Raji (cell line): ENCODE measurements around the gene DIPK1C.

Experiments
- POLR2A ChIP-seq: IDR thresholded peaks from 2 replicates; pipeline ENCODE4 v1.6.1; 2011; ENCODE audit warnings: low read depth, low read length, control low read depth; ENCODE audit not compliant: insufficient read depth

DIPK1C gene

GRCh38 chr18:74463983-74464382, 6.9 kb upstream of the DIPK1C start:
- TF ChIP-seq POLR2A, result no peak

DNA sequence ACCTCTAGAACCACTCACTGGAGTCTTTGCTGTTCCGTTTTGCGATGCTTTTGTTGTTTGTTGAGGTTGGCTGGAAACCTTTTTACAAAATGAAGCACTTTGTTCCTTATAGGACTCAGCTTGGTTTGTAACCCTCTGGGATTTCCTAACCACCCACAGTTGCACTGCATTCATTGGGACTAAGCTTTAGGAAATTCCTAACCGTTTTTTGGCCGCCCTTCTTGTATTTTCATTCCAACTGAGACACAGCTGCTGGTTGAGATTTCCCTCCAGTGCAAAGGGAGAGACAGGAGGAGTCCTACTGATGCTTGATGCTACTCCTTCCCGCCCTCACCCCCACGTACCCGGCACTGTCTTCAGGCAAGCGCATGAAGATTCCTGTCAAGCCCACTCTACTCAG, 6.1 kb upstream of the DIPK1C start:
- no peak for TF ChIP-seq POLR2A

DNA sequence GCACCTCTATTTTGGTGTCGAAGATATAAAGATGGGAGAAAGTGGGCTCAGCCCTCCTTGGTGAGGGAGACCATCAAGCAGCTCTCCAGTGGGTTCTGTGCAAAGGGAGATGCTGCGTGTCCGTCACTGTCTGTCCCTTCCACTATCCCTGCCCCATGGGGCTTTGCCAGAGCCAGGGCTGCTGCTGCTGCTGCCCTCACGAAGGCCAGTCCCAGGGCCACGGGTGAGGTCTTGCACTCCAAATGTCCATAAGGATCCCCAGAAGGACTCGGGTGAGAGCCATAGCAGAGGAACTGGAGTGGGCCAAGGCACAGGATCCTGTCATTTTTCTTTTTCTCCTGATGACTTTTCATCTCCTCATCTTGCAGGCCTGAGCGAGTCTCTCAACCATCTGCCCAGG, 3.7 kb upstream of the DIPK1C start:
- no peak for TF ChIP-seq POLR2A

- TF ChIP-seq POLR2A, result no peak
These were observed 2.8 kb upstream of the DIPK1C start for GRCh38 chr18:74459889-74460288.

GRCh38 chr18:74457725-74458421, 765 bp upstream of the DIPK1C start:
- TF ChIP-seq POLR2A, result no peak

- TF ChIP-seq POLR2A, result no peak
These were observed 612 bp downstream of the DIPK1C start for GRCh38 chr18:74456349-74457042.

DNA sequence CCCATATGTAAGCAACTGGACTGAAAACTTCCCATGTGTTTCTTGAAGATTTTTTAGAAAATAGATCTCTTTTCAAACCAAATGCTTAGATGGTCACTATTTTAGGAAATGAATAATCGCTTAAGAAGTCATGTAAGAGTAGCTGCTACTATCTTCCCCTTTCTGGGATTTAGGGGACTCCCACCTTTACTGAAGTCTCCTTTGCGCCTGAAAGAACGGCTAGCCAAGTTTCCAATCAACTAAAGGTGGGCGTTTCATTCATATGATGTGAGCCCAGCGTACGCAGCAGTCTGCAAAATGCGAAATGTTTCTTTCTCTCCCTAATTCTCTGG, 1.1 kb downstream of the DIPK1C start:
- no peak for TF ChIP-seq POLR2A

DNA sequence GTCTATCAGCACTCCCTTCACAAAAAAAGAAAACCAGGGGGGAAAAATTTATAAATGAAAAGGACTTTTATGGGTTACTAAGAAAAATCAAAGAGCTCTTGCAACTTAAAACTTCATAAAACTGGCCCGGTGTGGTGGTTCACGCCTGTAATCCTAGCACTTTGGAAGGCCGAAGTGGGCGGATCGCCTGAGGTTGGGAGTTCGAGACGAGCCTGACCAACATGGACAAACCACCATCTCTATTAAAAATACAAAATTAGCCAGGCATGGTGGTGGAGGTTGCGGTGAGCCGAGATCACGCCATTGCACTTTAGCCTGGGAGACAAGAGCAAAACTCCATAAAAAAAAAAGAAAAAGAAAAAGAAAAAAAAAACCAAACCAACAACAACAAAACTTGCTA, 1.7 kb downstream of the DIPK1C start:
- no peak for TF ChIP-seq POLR2A

GRCh38 chr18:74454279-74454751, 2.8 kb downstream of the DIPK1C start:
- no peak for TF ChIP-seq POLR2A

DNA sequence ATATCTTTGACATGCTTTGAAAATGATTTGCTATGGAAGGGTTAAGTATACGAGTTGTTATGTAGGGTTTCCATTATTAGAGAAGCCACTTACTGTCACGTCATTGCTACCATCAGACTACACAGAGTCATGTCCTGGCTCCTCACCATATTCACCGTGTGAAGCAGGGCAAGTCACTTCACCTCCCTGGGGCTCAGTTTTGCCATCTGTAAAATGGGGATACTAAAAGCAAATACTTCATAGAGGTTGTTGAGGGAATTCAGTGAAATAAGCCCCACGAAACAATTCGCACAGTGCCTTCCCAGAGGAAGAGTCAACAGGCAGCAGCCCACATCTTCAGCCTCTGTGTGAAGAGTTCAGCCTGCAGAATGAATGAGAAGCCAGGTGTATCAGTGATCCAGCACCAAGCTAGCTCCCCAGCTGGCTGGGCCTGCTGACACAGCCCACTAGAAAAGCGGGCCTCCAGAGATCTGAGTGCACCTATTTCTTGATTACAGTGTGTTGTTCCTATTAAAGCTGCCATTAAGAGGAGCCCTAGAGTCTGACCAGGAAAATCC, 3.4 kb downstream of the DIPK1C start:
- TF ChIP-seq POLR2A, result no peak

GRCh38 chr18:74453016-74453566, 4.0 kb downstream of the DIPK1C start:
- TF ChIP-seq POLR2A, result no peak

DNA sequence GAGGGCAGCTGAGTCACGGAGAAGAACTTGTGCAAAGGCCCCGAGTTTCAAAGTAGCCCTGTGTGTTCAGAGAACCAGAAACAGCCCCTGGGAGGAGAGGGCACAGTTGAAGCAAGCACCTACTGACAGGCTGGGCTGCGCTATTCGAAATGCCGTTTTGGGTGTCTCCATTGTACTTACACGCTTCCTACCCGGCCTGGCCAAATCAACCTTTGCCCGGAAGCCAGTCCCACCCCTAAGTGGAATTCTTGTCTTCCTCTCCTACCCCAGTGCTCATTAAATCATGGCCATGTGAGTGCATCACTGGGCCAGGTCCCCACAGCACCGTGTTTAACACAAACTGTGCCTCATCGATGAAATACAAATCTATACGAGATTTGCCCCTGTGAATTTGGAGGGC, 6.0 kb downstream of the DIPK1C start:
- TF ChIP-seq POLR2A, result no peak

- TF ChIP-seq POLR2A, result no peak
These were observed 6.5 kb downstream of the DIPK1C start for GRCh38 chr18:74450626-74451025.

DNA sequence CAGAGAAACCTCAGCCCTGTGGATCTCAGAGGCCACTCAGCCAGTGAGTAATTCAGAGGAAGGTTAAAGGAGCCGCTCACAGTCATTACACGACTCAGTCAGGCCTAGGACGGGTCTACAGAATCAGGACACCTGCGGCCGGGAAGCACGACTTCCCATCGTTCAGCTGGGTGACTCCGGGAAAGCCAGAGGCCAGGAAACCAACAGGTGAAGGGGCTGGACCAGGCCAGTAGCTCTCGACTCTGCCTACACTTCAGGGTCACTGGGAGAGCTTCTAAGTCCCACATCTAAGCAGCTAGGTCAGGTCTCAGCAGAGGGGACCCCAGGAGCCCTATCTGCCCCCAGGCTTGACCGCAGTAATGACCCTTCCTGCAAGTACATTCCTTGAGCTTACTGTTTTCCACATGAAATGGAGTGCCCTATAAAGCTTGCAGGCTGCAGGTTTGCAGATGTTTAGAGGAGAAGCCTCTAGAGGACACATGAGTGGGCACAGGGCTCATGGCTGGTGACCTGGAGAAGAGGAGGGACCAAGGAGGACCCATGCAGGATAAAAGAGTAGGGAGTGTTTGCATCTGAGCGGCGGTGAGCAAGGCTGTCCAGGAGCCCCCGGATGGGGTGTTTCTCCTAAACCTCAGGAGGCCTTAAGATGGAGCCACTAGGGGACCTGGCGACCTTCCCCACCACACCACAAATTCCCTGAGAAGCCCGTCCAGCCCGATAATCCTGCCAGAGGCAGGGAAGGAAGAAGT, 9.5 kb downstream of the DIPK1C start:
- no peak for TF ChIP-seq POLR2A

DNA sequence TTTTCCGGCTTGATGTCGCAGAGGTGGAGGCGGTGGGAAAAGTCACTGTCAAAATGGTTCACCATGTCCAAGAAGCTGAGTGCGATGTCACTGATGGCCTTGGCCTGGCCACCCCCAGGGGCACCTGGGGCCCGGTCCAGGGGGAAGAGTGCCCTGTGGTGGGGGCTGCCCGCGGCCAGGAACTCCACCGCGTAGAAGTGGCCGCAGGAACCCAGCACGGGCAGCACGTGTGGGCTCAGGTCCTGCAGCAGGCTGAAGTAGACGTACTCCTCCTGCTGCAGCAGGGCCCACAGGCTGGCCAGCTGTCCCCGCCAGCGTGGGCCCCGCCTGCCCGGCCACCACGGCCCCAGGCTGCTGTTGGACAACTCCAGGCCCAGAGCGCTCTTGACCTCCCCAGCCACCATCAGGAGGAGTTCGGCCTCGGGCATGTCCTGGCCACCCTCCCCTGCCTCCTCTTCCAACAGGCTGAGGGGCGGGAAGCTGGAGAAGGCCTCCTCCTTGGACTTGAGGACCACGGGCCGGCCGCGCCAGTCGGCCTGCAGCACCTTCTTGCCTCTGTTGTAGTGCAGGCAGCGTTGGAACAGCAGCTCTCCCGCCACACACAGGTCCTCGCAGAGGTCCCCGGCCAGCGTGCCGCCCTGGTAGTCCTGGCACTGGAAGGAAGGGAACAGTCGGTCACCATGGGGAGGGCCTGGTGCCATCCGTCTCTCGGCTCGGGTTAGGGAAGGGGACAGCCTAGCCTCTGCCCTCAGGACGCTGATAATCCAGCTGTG, 10.3 kb downstream of the DIPK1C start:
- no peak for TF ChIP-seq POLR2A
